22Rv1 (cell line): ENCODE data around the gene PAM16.

ENCODE experiments used
- CTCF ChIP-seq: fragments of 450-650 bp; IDR thresholded peaks from 2 replicates; pipeline ENCODE4 v1.5.1; 2017; ENCODE audit warnings: mild to moderate bottlenecking
- ZFX ChIP-seq: fragments of 450-650 bp; IDR thresholded peaks from 2 replicates; pipeline ENCODE4 v1.6.1; 2017; ENCODE audit warnings: antibody characterized with exemption, borderline replicate concordance

- TF ChIP-seq CTCF (no peak), ZFX (no peak)
These were observed 759 bp upstream of the PAM16 start for GRCh38 chr16:4351880-4352279.
